SK-N-MC (cell line): ENCODE data around the gene FGF11.

Experiments used
- EZH2 ChIP-seq: fragments of 200-600 bp; sonication (generic); IDR thresholded peaks from one replicate; pipeline ENCODE4 v1.6.1; 2017; ENCODE audit warnings: antibody characterized with exemption
- FOXP2 ChIP-seq: optimal IDR thresholded peaks from 2 replicates; pipeline ENCODE3; 2011; ENCODE audit warnings: mild to moderate bottlenecking, moderate library complexity; ENCODE audit not compliant: insufficient read depth; ENCODE audit errors: extremely low read length, control extremely low read depth
- POLR2AphosphoS5 ChIP-seq: IDR thresholded peaks from 2 replicates; pipeline ENCODE4 v1.6.1; 2012; ENCODE audit warnings: mild to moderate bottlenecking, low read depth, low read length, borderline replicate concordance

DNA sequence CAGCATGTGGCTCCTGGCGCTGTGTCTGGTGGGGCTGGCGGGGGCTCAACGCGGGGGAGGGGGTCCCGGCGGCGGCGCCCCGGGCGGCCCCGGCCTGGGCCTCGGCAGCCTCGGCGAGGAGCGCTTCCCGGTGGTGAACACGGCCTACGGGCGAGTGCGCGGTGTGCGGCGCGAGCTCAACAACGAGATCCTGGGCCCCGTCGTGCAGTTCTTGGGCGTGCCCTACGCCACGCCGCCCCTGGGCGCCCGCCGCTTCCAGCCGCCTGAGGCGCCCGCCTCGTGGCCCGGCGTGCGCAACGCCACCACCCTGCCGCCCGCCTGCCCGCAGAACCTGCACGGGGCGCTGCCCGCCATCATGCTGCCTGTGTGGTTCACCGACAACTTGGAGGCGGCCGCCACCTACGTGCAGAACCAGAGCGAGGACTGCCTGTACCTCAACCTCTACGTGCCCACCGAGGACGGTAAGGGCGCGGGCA lies 31.0 kb upstream of the FGF11 start:
- TF ChIP-seq POLR2AphosphoS5, result no peak
- no peak for TF ChIP-seq EZH2
- no peak for TF ChIP-seq FOXP2
